Heart right ventricle (tissue), 16 donors: ENCODE results near the gene DUSP1. TPM values are rescaled to one million over a fixed set of nuclear protein-coding genes. Genes with fewer than 3 reads are reported as not detected.
A peak's percentile ranks its signal among the peaks of the same experiment; 100 is the strongest.

Source experiments
- ATAC-seq, 8 donors: fragments of 200-7000 bp; cut with Tn5 transposase; one replicate each; pipeline ENCODE4 v1.9.1; 2020; ENCODE audit warnings: mild to moderate bottlenecking in 8 of 8, moderate library complexity in 8 of 8, moderate number of reproducible peaks in 1 of 8
- DNase-seq, 2 donors: peaks; one replicate each; pipeline ENCODE4 v3.0.0-alpha.2; 2020
- H3K27ac ChIP-seq, 10 donors: fragments of 200-600 bp; sonication (generic) in 2 of 10; one replicate each; pipeline versions ENCODE4 v1.5.0 to v1.8.0; 2020 to 2022; ENCODE audit warnings: mild to moderate bottlenecking in 3 of 10
- H3K27me3 ChIP-seq, 7 donors: fragments of 200-600 bp; one replicate each; pipeline ENCODE4 v1.8.0; 2021 to 2022; ENCODE audit warnings: mild to moderate bottlenecking in 2 of 7
- H3K36me3 ChIP-seq, 9 donors: fragments of 200-600 bp; sonication (generic) in 1 of 9; one replicate each; pipeline versions ENCODE4 v1.5.0 to v1.8.0; 2020 to 2022; ENCODE audit warnings: mild to moderate bottlenecking in 2 of 9
- H3K4me1 ChIP-seq, 9 donors: fragments of 200-600 bp; sonication (generic) in 1 of 9; one replicate each; pipeline versions ENCODE4 v1.5.0 to v1.8.0; 2020 to 2022; ENCODE audit warnings: mild to moderate bottlenecking in 4 of 9
- H3K4me3 ChIP-seq, 10 donors: fragments of 200-600 bp; sonication (generic) in 2 of 10; one replicate each; pipeline versions ENCODE4 v1.5.0 to v1.8.0; 2020 to 2022; ENCODE audit warnings: mild to moderate bottlenecking in 7 of 10, moderate library complexity in 2 of 10
- H3K9me3 ChIP-seq, 11 donors: fragments of 200-600 bp in 10 of 11; sonication (generic) in 2 of 11; one replicate each; pipeline versions ENCODE4 v1.5.0 to v1.8.0; 2013 to 2022; ENCODE audit warnings: mild to moderate bottlenecking in 2 of 11, control low read depth in 1 of 11, moderate library complexity in 1 of 11
- CTCF ChIP-seq, 9 donors: fragments of 200-600 bp; sonication (generic) in 2 of 9; IDR thresholded peaks; one replicate each; pipeline versions ENCODE4 v1.5.0 to v1.8.0; 2021 to 2022; ENCODE audit warnings: antibody characterized with exemption in 9 of 9, mild to moderate bottlenecking in 5 of 9, moderate library complexity in 1 of 9
- WGBS, 2 donors: extraction: QIAGEN DNeasy Blood & Tissue Kit; methylation state at CpG; one replicate each; pipeline ENCODE4 v1.1.7; 2013; ENCODE audit warnings: inconsistent platforms in 1 of 2; 5-methylcytosine and 5-hydroxymethylcytosine counted together
- intact Hi-C, 10 donors: fragments of 100-400 bp; cut with DNase I; formaldehyde crosslinking; loops; one replicate each; pipeline versions ENCODE4 v1.11.1 to v1.14.2; 2022
- polyA plus RNA-seq, 2 donors: library from polyadenylated mRNA; stranded (reverse); fragments of 200-250 nt; gene quantifications; one replicate each; pipeline ENCODE4 v1.2.3, GENCODE V29; 2013
- total RNA-seq, 10 donors: library from RNA; stranded (reverse); fragmentation: NEBNext Ultra II Directional in 3 of 10; extraction: Animal tissue kit (Norgen Biotek cat#: 25700) in 3 of 10; gene quantifications; one replicate each; pipeline versions ENCODE4 v1.2.1 to v1.2.4, GENCODE V29; 2021 to 2023
- donor health status: Arrhythmogenic right ventricular cardiomyopathy.
- donor health status: ischemic (EF 13 %, LVEDD 7.1; RV severe dilation, severe dysfunction).
- donor health status: healthy with polysubstance abuse.
- donor health status: DM: no; HTN: yes; CAD: no.
- donor health status: DM: no; HTN: no; CAD: no.
- donor health status: ischemic (EF 25% LVEDD 6.9; RV normal size, moderate dysfunction).
- donor health status: ischemic (EF 25% LVEDD 5.7; RV mildly dilated, moderate dysfunction).
- donor health status: healthy.
- donor health status: DM: yes; HTN: yes; CAD: no.
- donor health status: Ischemic cardiomyopathy.
- donor health status: ischemic (EF 35%, LVEDD 5.7; RV mildly dilated, moderate dysfunction).
- donor health status: nonischemic (EF 11% LVEDD 7.7; RV severe dilation, severe dysfunction).
- donor health status: DM: yes; HTN: yes; CAD: no.
- donor health status: PGD.
- donor health status: ischemic (EF 29% LVEDD 5.4; RV normal size, mild dysfunction).
- donor health status: nonischemic (EF 23%, LVEDD 6.1; RV moderate dilation, normal function).

DUSP1 gene
- total and polyA plus RNA-seq, 12 donors: 33.3 to 215 (median 125) TPM

GRCh38 chr5:172779691-172780341 lies 8.8 kb upstream of the DUSP1 start:
- Histone ChIP-seq H3K4me1 (peaks cover 0 to 54% (median 4%) of the 10 kb centered on the region in 9 donors), H3K36me3 (no peaks in the 10 kb centered on the region), H3K27me3 (no peaks in the 10 kb centered on the region), H3K4me3 (no peak overlapping the region), H3K27ac (no peak overlapping the region), H3K9me3 (no peaks in the 10 kb centered on the region)
- TF ChIP-seq CTCF (IDR thresholded peaks at IDR 0.05): no peak
- ATAC-seq (no peak), DNase-seq (no peak)
- 96 to 97% methylated on average over 5 of the region's 5 CpGs for WGBS, 2 donors
- intact Hi-C loops: loop anchor here in 7 of 10 donors (5.0 to 10.0 kb wide), 7 partner anchors 45 to 155 kb away; no protein-coding TSS in a partner anchor

GRCh38 chr5:172777881-172778814 lies 7.2 kb upstream of the DUSP1 start:
- 85 to 89% methylated on average over 13 of the region's 13 CpGs for WGBS, 2 donors
- no peak for TF ChIP-seq CTCF (IDR thresholded peaks at IDR 0.05)
- intact Hi-C loops: loop anchor here in 7 of 10 donors (2.0 to 10.0 kb wide), 7 partner anchors 47 to 157 kb away; no protein-coding TSS in a partner anchor

GRCh38 chr5:172776235-172776594 lies 5.2 kb upstream of the DUSP1 start:
- H3K4me1 ChIP-seq: peaks cover 2 to 79% (median 15%) of the 10 kb centered on the region in 9 donors
- TF ChIP-seq CTCF (IDR thresholded peaks at IDR 0.05): no peak
- ATAC-seq: no peak
- intact Hi-C loops: loop anchor here in 7 of 10 donors (2.0 to 10.0 kb wide), 7 partner anchors 49 to 159 kb away; no protein-coding TSS in a partner anchor
- no peaks in the 10 kb centered on the region for H3K9me3 ChIP-seq
- H3K36me3 ChIP-seq: no peaks in the 10 kb centered on the region
- 92 to 93% methylated on average over 2 of the region's 2 CpGs for WGBS, 2 donors
- H3K4me3 ChIP-seq: no peak overlapping the region
- H3K27ac ChIP-seq: peak overlapping the region in 3 of 10 donors; percentile 4 to 100 (median 100)
- DNase-seq: no peak
- H3K27me3 ChIP-seq: no peaks in the 10 kb centered on the region

More at GRCh38 chr5:172777881-172778814, 7.2 kb upstream of the DUSP1 start:
- H3K4me1 ChIP-seq: peaks cover 0 to 71% (median 4%) of the 10 kb centered on the region in 9 donors
- H3K27me3 ChIP-seq: no peaks in the 10 kb centered on the region
- H3K36me3 ChIP-seq: no peaks in the 10 kb centered on the region
- ATAC-seq (peak in 2 of 8 donors; percentile 16 to 45), DNase-seq (no peak)
- no peaks in the 10 kb centered on the region for H3K9me3 ChIP-seq
- H3K27ac ChIP-seq: peak overlapping the region in 8 of 10 donors; percentile 37 to 100 (median 72)
- H3K4me3 ChIP-seq: peak overlapping the region in 1 of 10 donors; percentile 11
